D721Med (cell line): ENCODE results near the gene DHX36.

Experiments used
- DNase-seq: peaks from one replicate; pipeline ENCODE4 v3.0.0; 2011; ENCODE audit warnings: low spot score; ENCODE audit not compliant: insufficient read length
- FAIRE-seq: peaks from 2 replicates; lab custom pipeline; 2011; peaks lifted over from hg19 to GRCh38; lab: Jason Lieb, UNC
- CTCF ChIP-seq: IDR thresholded peaks from 2 replicates; pipeline ENCODE4 v1.5.1; 2012; ENCODE audit warnings: mild to moderate bottlenecking, control low read depth; ENCODE audit not compliant: insufficient read depth; ENCODE audit errors: missing control alignments

The DHX36 gene

GRCh38 chr3:154228561-154229216, 95.6 kb downstream of the DHX36 start:
- DNase-seq (no peak), FAIRE-seq (no peak)
- no peak for TF ChIP-seq CTCF

GRCh38 chr3:154227531-154227930, 96.8 kb downstream of the DHX36 start:
- DNase-seq: no peak
- TF ChIP-seq CTCF: no peak
- FAIRE-seq: no peak

GRCh38 chr3:154225536-154225935, 98.8 kb downstream of the DHX36 start:
- DNase-seq (no peak), FAIRE-seq (no peak)
- TF ChIP-seq CTCF: no peak

- no peak for FAIRE-seq
- TF ChIP-seq CTCF: no peak
- DNase-seq: no peak
Observed at GRCh38 chr3:154224866-154225265, 99.4 kb downstream of the DHX36 start.

GRCh38 chr3:154224366-154224765, 99.9 kb downstream of the DHX36 start:
- FAIRE-seq: no peak
- TF ChIP-seq CTCF: no peak
- DNase-seq: no peak

GRCh38 chr3:154223519-154223918, 100.8 kb downstream of the DHX36 start:
- DNase-seq: no peak
- TF ChIP-seq CTCF: no peak
- no peak for FAIRE-seq
